ENCODE data around the gene KRTAP10-1. TPM values are rescaled to one million over a fixed set of nuclear protein-coding genes. Genes with fewer than 3 reads are reported as not detected.
"Not testable (repeated sequence)": the region's sequence is repeated elsewhere in the genome, so short reads cannot be mapped to it uniquely, and the experiment has no call there.

Gene KRTAP10-1
- total RNA-seq, 4 donors from 2014 or later: not detected

DNA sequence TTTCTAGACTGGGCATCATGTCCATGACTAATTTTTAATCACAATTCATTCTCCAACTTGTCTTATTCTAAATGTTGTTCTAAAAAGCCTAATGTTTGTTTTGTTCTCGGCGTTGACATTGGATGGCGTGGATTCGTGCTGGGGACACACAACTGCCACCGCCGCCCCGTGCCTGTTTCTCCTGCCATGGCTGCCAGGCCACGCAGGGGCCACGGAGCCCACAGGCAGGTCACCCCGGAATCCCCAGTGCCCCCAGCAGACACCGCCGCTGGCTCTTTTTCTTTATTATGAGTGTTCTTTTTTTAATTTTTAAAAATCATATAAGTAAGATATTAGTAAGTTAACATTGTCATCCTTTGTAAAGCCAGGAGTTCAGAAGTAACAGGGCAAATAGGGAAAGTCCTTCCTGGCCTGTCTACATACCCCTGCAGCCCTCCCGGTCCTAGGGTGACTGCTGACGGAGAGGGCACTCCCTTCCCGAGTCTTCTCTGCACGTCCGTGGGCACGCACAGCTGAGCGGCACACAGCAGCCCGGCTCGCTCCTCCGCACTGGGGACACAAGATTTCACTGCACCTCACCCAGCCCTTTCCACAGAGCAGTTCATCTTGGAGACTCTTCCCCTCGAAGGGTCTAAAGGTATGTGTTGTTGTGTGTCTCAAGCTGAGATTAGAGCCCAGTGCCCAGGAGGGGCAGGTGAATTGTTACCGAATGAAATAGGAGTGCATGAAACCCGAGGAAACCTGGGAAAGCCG, 32.1 kb downstream of the KRTAP10-1 start:
- H3K27ac ChIP-seq (replicated peaks in 1 of 4): no peak overlapping the region

GRCh38 chr21:44506279-44507255, 33.4 kb downstream of the KRTAP10-1 start:
- H3K27me3 ChIP-seq: peaks cover 0 to 78% (median 0%) of the 10 kb centered on the region in 4 donors
- intact Hi-C loops (cut with DNase I): no loop called here
- WGBS: 76% methylated on average over 42 of the region's 44 CpGs

More for the DNA sequence above, 32.1 kb downstream of the KRTAP10-1 start:
- DNase-seq (ENCODE audit: extremely low spot score): no peak
- TF ChIP-seq, protein P1, sequence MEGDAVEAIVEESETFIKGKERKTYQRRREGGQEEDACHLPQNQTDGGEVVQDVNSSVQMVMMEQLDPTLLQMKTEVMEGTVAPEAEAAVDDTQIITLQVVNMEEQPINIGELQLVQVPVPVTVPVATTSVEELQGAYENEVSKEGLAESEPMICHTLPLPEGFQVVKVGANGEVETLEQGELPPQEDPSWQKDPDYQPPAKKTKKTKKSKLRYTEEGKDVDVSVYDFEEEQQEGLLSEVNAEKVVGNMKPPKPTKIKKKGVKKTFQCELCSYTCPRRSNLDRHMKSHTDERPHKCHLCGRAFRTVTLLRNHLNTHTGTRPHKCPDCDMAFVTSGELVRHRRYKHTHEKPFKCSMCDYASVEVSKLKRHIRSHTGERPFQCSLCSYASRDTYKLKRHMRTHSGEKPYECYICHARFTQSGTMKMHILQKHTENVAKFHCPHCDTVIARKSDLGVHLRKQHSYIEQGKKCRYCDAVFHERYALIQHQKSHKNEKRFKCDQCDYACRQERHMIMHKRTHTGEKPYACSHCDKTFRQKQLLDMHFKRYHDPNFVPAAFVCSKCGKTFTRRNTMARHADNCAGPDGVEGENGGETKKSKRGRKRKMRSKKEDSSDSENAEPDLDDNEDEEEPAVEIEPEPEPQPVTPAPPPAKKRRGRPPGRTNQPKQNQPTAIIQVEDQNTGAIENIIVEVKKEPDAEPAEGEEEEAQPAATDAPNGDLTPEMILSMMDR (IDR thresholded peaks at IDR 0.05): no peak
- TF ChIP-seq POLR2AphosphoS5 (IDR thresholded peaks at IDR 0.05) (no peak), POLR2A (IDR thresholded peaks at IDR 0.05; ENCODE audit: low read depth) (no peak), EP300 (IDR thresholded peaks at IDR 0.05) (no peak)
- intact Hi-C loops (cut with DNase I): no loop called here
- 89% methylated on average over 25 of the region's 26 CpGs for WGBS
- Histone ChIP-seq H3K9me3 (no peaks in the 10 kb centered on the region), H3K27me3 (peaks cover 0 to 80% (median 0%) of the 10 kb centered on the region in 4 donors), H3K4me3 (no peak overlapping the region), H3K4me1 (peaks cover 7 to 10% (median 8%) of the 10 kb centered on the region in 4 donors), H3K36me3 (no peaks in the 10 kb centered on the region)

GRCh38 chr21:44505673-44506278, 34.2 kb downstream of the KRTAP10-1 start:
- H3K4me1 ChIP-seq: peaks cover 7 to 9% (median 7%) of the 10 kb centered on the region in 4 donors
- no peak for DNase-seq (ENCODE audit: extremely low spot score)
- H3K9me3 ChIP-seq: no peaks in the 10 kb centered on the region
- no peak overlapping the region for H3K27ac ChIP-seq (replicated peaks in 1 of 4)
- intact Hi-C loops (cut with DNase I): no loop called here
- H3K36me3 ChIP-seq: no peaks in the 10 kb centered on the region
- peaks cover 0 to 76% (median 0%) of the 10 kb centered on the region in 4 donors for H3K27me3 ChIP-seq
- no peak overlapping the region for H3K4me3 ChIP-seq
- no peak for TF ChIP-seq POLR2AphosphoS5 (IDR thresholded peaks at IDR 0.05)
- TF ChIP-seq EP300 (IDR thresholded peaks at IDR 0.05): no peak
- TF ChIP-seq, protein P1 (IDR thresholded peaks at IDR 0.05): no peak
- 75% methylated on average over 16 of the region's 16 CpGs for WGBS

More at GRCh38 chr21:44506279-44507255, 33.4 kb downstream of the KRTAP10-1 start:
- TF ChIP-seq POLR2AphosphoS5 (IDR thresholded peaks at IDR 0.05): no peak
- Histone ChIP-seq H3K27ac (replicated peaks in 1 of 4) (no peak overlapping the region), H3K4me1 (peaks cover 7 to 10% (median 8%) of the 10 kb centered on the region in 4 donors), H3K4me3 (no peak overlapping the region), H3K36me3 (no peaks in the 10 kb centered on the region), H3K9me3 (no peaks in the 10 kb centered on the region)
- DNase-seq (ENCODE audit: extremely low spot score): no peak

DNA sequence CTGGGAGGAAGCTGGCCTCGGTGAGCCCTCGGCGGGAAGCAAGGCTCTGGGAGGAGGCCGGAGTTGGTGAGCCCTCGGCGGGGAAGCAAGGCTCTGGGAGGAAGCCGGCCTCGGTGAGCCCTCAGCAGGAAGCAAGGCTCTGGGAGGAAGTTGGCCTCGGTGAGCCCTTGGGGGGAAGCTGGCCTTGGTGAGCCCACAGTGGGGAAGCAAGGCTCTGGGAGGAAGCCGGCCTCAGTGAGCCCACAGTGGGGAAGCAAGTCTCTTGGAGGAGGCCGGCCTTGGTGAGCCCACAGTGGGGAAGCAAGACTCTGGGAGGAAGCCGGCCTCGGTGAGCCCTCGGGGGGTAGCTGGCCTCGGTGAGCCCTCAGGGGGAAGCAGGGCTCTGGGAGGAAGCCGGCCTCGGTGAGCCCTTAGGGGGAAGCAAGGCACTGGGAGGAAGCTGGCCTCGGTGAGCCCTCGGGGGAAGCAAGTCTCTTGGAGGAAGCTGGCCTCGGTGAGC, 36.0 kb downstream of the KRTAP10-1 start:
- intact Hi-C loops (cut with DNase I): no loop called here
- H3K27me3 ChIP-seq: peaks cover 0 to 76% (median 0%) of the 10 kb centered on the region in 4 donors

DNA sequence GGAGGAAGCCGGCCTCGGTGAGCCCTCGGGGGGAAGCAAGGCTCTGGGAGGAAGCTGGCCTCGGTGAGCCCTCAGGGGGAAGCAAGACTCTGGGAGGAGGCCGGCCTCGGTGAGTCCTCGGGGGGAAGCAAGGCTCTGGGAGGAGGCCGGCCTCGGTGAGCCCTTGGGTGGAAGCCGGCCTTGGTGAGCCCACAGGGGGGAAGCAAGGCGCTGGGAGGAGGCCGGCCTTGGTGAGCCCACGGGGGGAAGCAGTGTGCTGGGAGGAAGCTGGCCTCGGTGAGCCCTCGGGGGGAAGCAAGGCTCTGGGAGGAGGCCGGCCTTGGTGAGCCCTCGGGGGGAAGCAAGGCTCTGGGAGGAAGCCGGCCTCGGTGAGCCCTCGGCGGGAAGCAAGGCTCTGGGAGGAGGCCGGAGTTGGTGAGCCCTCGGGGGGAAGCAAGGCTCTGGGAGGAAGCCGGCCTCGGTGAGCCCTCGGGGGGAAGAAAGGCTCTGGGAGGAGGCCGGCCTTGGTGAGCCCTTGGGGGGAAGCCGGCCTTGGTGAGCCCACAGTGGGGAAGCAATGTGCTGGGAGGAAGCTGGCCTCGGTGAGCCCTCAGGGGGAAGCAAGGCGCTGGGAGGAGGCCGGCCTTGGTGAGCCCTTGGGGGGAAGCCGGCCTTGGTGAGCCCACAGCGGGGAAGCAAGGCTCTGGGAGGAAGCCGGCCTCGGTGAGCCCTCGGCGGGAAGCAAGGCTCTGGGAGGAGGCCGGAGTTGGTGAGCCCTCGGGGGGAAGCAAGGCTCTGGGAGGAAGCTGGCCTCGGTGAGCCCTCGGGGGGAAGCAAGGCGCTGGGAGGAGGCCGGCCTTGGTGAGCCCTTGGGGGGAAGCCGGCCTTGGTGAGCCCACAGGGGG, 36.7 kb downstream of the KRTAP10-1 start:
- H3K4me1 ChIP-seq; H3K36me3 ChIP-seq; DNase-seq (ENCODE audit: extremely low spot score); intact Hi-C loops (cut with DNase I); H3K9me3 ChIP-seq; H3K27ac ChIP-seq (replicated peaks in 1 of 4); H3K4me3 ChIP-seq: not testable (repeated sequence)
- WGBS: 79% methylated on average over 43 of the region's 44 CpGs
- peaks cover 0 to 76% (median 0%) of the 10 kb centered on the region in 4 donors for H3K27me3 ChIP-seq

More for the DNA sequence above, 36.0 kb downstream of the KRTAP10-1 start:
- no peak for DNase-seq (ENCODE audit: extremely low spot score)
- WGBS: 57% methylated on average over 12 of the region's 20 CpGs
- Histone ChIP-seq H3K4me1 (no peaks in the 10 kb centered on the region), H3K36me3 (no peaks in the 10 kb centered on the region), H3K27ac (replicated peaks in 1 of 4) (no peak overlapping the region), H3K4me3 (no peak overlapping the region), H3K9me3 (no peaks in the 10 kb centered on the region)
- TF ChIP-seq POLR2AphosphoS5 (IDR thresholded peaks at IDR 0.05): no peak
- TF ChIP-seq, protein P1 (IDR thresholded peaks at IDR 0.05): no peak
- no peak for TF ChIP-seq EP300 (IDR thresholded peaks at IDR 0.05)
- TF ChIP-seq POLR2A (IDR thresholded peaks at IDR 0.05; ENCODE audit: low read depth): no peak
